ENCODE measurements around the gene PPP1R3G.

Gene PPP1R3G

GRCh38 chr6:5082487-5083306, 2.4 kb upstream of the PPP1R3G start:
- H3K27me3 ChIP-seq = peaks cover 39% of the 10 kb centered on the region
- no peaks in the 10 kb centered on the region for H3K36me3 ChIP-seq
- TF ChIP-seq CTCF (IDR thresholded peaks at IDR 0.05; ENCODE audit: low read depth, low read length) = no peak
- no peak overlapping the region for H3K4me3 ChIP-seq (ENCODE audit: low read depth, low read length)
- DNase-seq = peak; percentile 45
- H3K4me1 ChIP-seq = no peaks in the 10 kb centered on the region
- H3K9me3 ChIP-seq = no peaks in the 10 kb centered on the region

- Histone ChIP-seq H3K4me3 (ENCODE audit: low read depth, low read length) (no peak overlapping the region), H3K36me3 (no peaks in the 10 kb centered on the region), H3K4me1 (no peaks in the 10 kb centered on the region), H3K9me3 (no peaks in the 10 kb centered on the region), H3K27me3 (peaks cover 39% of the 10 kb centered on the region)
- TF ChIP-seq CTCF (IDR thresholded peaks at IDR 0.05; ENCODE audit: low read depth, low read length) = no peak
- DNase-seq = no peak
Measured at GRCh38 chr6:5083307-5083583, 1.9 kb upstream of the PPP1R3G start.

- DNase-seq = no peak
Measured at GRCh38 chr6:5083813-5084359, 1.3 kb upstream of the PPP1R3G start.

GRCh38 chr6:5084360-5084780, 771 bp upstream of the PPP1R3G start:
- H3K9me3 ChIP-seq = no peaks in the 10 kb centered on the region
- peaks cover 39% of the 10 kb centered on the region for H3K27me3 ChIP-seq
- H3K36me3 ChIP-seq = no peaks in the 10 kb centered on the region
- no peak for DNase-seq
- H3K4me3 ChIP-seq (ENCODE audit: low read depth, low read length) = peak overlapping the region; percentile 45
- TF ChIP-seq CTCF (IDR thresholded peaks at IDR 0.05; ENCODE audit: low read depth, low read length) = no peak
- no peaks in the 10 kb centered on the region for H3K4me1 ChIP-seq

More at GRCh38 chr6:5083813-5084359, 1.3 kb upstream of the PPP1R3G start:
- H3K4me3 ChIP-seq (ENCODE audit: low read depth, low read length) = no peak overlapping the region
- no peaks in the 10 kb centered on the region for H3K9me3 ChIP-seq
- TF ChIP-seq CTCF (IDR thresholded peaks at IDR 0.05; ENCODE audit: low read depth, low read length) = no peak
- H3K36me3 ChIP-seq = no peaks in the 10 kb centered on the region
- no peaks in the 10 kb centered on the region for H3K4me1 ChIP-seq
- H3K27me3 ChIP-seq = peaks cover 39% of the 10 kb centered on the region

- TF ChIP-seq CTCF (IDR thresholded peaks at IDR 0.05; ENCODE audit: low read depth, low read length) = no peak
- H3K9me3 ChIP-seq = no peaks in the 10 kb centered on the region
- no peaks in the 10 kb centered on the region for H3K36me3 ChIP-seq
- peak overlapping the region; percentile 45 for H3K4me3 ChIP-seq (ENCODE audit: low read depth, low read length)
- DNase-seq = peak; percentile 49
- peaks cover 39% of the 10 kb centered on the region for H3K27me3 ChIP-seq
- H3K4me1 ChIP-seq = no peaks in the 10 kb centered on the region
Measured at GRCh38 chr6:5085648-5086293, 630 bp downstream of the PPP1R3G start.

Measured in BE2C (cell line).